Left lung (tissue), 10 donors: ENCODE results near the gene GLT6D1. TPM values are rescaled to one million over a fixed set of nuclear protein-coding genes. Genes with fewer than 3 reads are reported as not detected.

Source experiments
- ATAC-seq: fragments of 200-7000 bp; cut with Tn5 transposase; one replicate; pipeline ENCODE4 v1.9.1; 2020; ENCODE audit warnings: moderate library complexity
- DNase-seq, 4 donors: peaks; one replicate each; pipeline ENCODE4 v3.0.0-alpha.2; 2013 to 2020
- H3K27ac ChIP-seq, 2 donors: fragments of 200-600 bp; sonication (generic) in 1 of 2; one replicate each; pipeline versions ENCODE4 v1.5.0 to v1.8.0; 2020 to 2021
- H3K27me3 ChIP-seq, 2 donors: fragments of 200-600 bp; sonication (generic) in 1 of 2; one replicate each; pipeline versions ENCODE4 v1.5.0 to v1.8.0; 2020 to 2021
- H3K36me3 ChIP-seq, 2 donors: fragments of 200-600 bp; sonication (generic) in 1 of 2; one replicate each; pipeline versions ENCODE4 v1.5.0 to v1.8.0; 2020 to 2021
- H3K4me1 ChIP-seq, 2 donors: fragments of 200-600 bp; one replicate each; pipeline ENCODE4 v1.8.0; 2021
- H3K4me3 ChIP-seq, 2 donors: fragments of 200-600 bp; sonication (generic) in 1 of 2; one replicate each; pipeline versions ENCODE4 v1.5.0 to v1.8.0; 2020 to 2021; ENCODE audit warnings: mild to moderate bottlenecking in 1 of 2
- H3K9me3 ChIP-seq, 2 donors: fragments of 200-600 bp; sonication (generic) in 1 of 2; one replicate each; pipeline versions ENCODE4 v1.5.0 to v1.8.0; 2020 to 2021
- CTCF ChIP-seq, 2 donors: fragments of 200-600 bp; sonication (generic) in 1 of 2; IDR thresholded peaks; one replicate each; pipeline versions ENCODE4 v1.5.0 to v1.8.0; 2021; ENCODE audit warnings: antibody characterized with exemption in 2 of 2
- intact Hi-C, 2 donors: fragments of 100-400 bp; cut with DNase I; formaldehyde crosslinking; loops; one replicate each; pipeline versions ENCODE4 v1.11.2 to v1.14.2; 2022
- polyA plus RNA-seq, 6 donors: library from polyadenylated mRNA; unstranded; fragments of 120-200 nt; gene quantifications; one replicate each; pipeline ENCODE4 v1.2.1, GENCODE V29; 2013; ENCODE audit not compliant: insufficient read length in 6 of 6
- total RNA-seq, 2 donors: library from RNA; stranded (reverse); fragmentation: NEBNext Ultra II Directional; extraction: Animal tissue kit (Norgen Biotek cat#: 25700); gene quantifications; one replicate each; pipeline ENCODE4 v1.2.1, GENCODE V29; 2021
- donor health status: DM: no; HTN: yes; CAD: no.
- donor health status: DM: no; HTN: no; CAD: no.

Gene GLT6D1
- total and polyA plus RNA-seq, 8 donors = not detected

- Histone ChIP-seq H3K27ac (no peak overlapping the region), H3K4me1 (no peaks in the 10 kb centered on the region), H3K4me3 (no peak overlapping the region), H3K9me3 (no peaks in the 10 kb centered on the region), H3K27me3 (peaks cover 0 to 68% of the 10 kb centered on the region in 2 donors), H3K36me3 (no peaks in the 10 kb centered on the region)
- ATAC-seq (no peak), DNase-seq (no peak)
- no peak for TF ChIP-seq CTCF (IDR thresholded peaks at IDR 0.05)
- intact Hi-C loops = no loop called here
These were observed 27.5 kb downstream of the GLT6D1 start for GRCh38 chr9:135611875-135612209.

GRCh38 chr9:135611142-135611874 lies 28.0 kb downstream of the GLT6D1 start:
- DNase-seq = no peak
- Histone ChIP-seq H3K9me3 (no peaks in the 10 kb centered on the region), H3K27ac (no peak overlapping the region), H3K4me1 (no peaks in the 10 kb centered on the region), H3K36me3 (no peaks in the 10 kb centered on the region), H3K27me3 (peaks cover 0 to 63% of the 10 kb centered on the region in 2 donors), H3K4me3 (no peak overlapping the region)
- no peak for ATAC-seq
- no peak for TF ChIP-seq CTCF (IDR thresholded peaks at IDR 0.05)
- intact Hi-C loops = no loop called here

- Histone ChIP-seq H3K36me3 (no peaks in the 10 kb centered on the region), H3K27ac (no peak overlapping the region), H3K9me3 (no peaks in the 10 kb centered on the region), H3K4me3 (no peak overlapping the region), H3K4me1 (no peaks in the 10 kb centered on the region), H3K27me3 (peaks cover 0 to 55% of the 10 kb centered on the region in 2 donors)
- no peak for ATAC-seq
- no peak for DNase-seq
- TF ChIP-seq CTCF (IDR thresholded peaks at IDR 0.05) = no peak
- intact Hi-C loops = no loop called here
These were observed 28.8 kb downstream of the GLT6D1 start for GRCh38 chr9:135610290-135611141.

DNA sequence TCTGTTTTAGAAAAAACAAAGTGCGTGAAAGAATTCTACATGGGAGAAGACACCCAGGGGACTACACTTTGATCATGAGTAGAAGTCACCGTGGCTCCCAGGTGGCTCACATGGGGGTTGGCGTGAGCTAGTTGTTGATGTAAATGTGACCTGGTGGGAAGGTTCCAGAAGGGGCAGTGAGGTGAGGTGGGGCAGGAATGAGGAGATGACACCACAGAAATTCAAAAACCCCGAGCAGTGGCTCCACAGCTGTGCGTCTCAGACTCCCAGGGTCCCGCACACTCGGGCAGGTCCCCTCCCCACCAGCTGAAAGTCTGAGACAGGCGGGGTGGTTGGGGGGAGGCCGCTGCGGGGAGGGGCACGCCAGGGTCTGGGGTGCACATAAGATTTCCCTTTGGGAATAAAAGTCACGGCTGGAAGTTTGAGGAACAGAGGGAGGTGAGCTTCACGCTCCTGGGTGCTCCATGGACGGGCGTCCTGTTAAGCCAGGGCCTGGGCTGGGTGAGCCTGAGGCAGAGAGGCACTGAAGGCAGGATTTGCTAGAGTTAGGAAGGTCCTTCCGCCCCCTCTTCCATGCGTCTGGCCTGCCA lies 29.9 kb downstream of the GLT6D1 start:
- DNase-seq = no peak
- no peak overlapping the region for H3K4me3 ChIP-seq
- peaks cover 0 to 53% of the 10 kb centered on the region in 2 donors for H3K27me3 ChIP-seq
- no peak for ATAC-seq
- no peak for TF ChIP-seq CTCF (IDR thresholded peaks at IDR 0.05)
- H3K27ac ChIP-seq = no peak overlapping the region
- no peaks in the 10 kb centered on the region for H3K9me3 ChIP-seq
- intact Hi-C loops = no loop called here
- H3K4me1 ChIP-seq = no peaks in the 10 kb centered on the region
- H3K36me3 ChIP-seq = no peaks in the 10 kb centered on the region

GRCh38 chr9:135608999-135609317 lies 30.4 kb downstream of the GLT6D1 start:
- no peak overlapping the region for H3K27ac ChIP-seq
- H3K36me3 ChIP-seq = no peaks in the 10 kb centered on the region
- intact Hi-C loops = no loop called here
- H3K4me3 ChIP-seq = no peak overlapping the region
- H3K27me3 ChIP-seq = peaks cover 0 to 53% of the 10 kb centered on the region in 2 donors
- H3K4me1 ChIP-seq = no peaks in the 10 kb centered on the region
- DNase-seq = no peak
- no peaks in the 10 kb centered on the region for H3K9me3 ChIP-seq
- TF ChIP-seq CTCF (IDR thresholded peaks at IDR 0.05) = no peak
- no peak for ATAC-seq
